A549 (cell line): ENCODE measurements around the gene TBC1D22A. TPM values are rescaled to one million over a fixed set of nuclear protein-coding genes. Genes with fewer than 3 reads are reported as not detected.

Experiments used
- ATAC-seq, 2 experiments: fragments of 200-7000 bp in 1 of 2; fragments of >200 bp in 1 of 2; cut with Nextera tagmentation in 1 of 2; cut with Tn5 transposase in 1 of 2; 3 replicates each; pipeline versions ENCODE4 v1.8.0 to v1.9.1; 2018 to 2020; ENCODE audit warnings: mild to moderate bottlenecking in 1 of 2, moderate library complexity in 1 of 2
- CTCF ChIA-PET: fragments of 300-600 bp; sonication (Branson Sonifier 250); formaldehyde crosslinking; extraction: SDS; loops from one replicate; lab custom pipeline; 2021; ENCODE audit warnings: antibody characterized with exemption, inconsistent platforms; lab: Yijun Ruan, JAX
- POLR2A ChIA-PET: fragments of 350-600 bp; formaldehyde crosslinking; extraction: SDS; loops from one replicate; lab custom pipeline; 2021; ENCODE audit warnings: antibody characterized with exemption, inconsistent platforms; lab: Yijun Ruan, JAX
- DNase-seq, 2 experiments: peaks; one replicate each; pipeline versions ENCODE4 v3.0.0 to v3.0.0-alpha.2; 2011 to 2016; ENCODE audit warnings: low read depth in 1 of 2, low spot score in 1 of 2
- FAIRE-seq: peaks from 2 replicates; lab custom pipeline; 2011; peaks lifted over from hg19 to GRCh38; lab: Jason Lieb, UNC
- H3K27ac ChIP-seq, 2 experiments: fragments of >200 bp; sonication (Bioruptor Twin); formaldehyde crosslinking; 3 replicates each; pipeline ENCODE4 v1.5.1; 2016 to 2017
- H3K4me1 ChIP-seq: fragments of >200 bp; sonication (Bioruptor Twin); formaldehyde crosslinking; 3 replicates; pipeline ENCODE4 v1.6.1; 2016
- H3K4me2 ChIP-seq: fragments of >200 bp; sonication (Bioruptor Twin); formaldehyde crosslinking; 3 replicates; pipeline ENCODE4 v1.6.1; 2016
- H3K4me3 ChIP-seq: fragments of >200 bp; sonication (Bioruptor Twin); formaldehyde crosslinking; 3 replicates; pipeline ENCODE4 v1.5.1; 2016
- H3K9me3 ChIP-seq: fragments of >200 bp; sonication (Bioruptor Twin); formaldehyde crosslinking; 3 replicates; pipeline ENCODE4 v1.6.1; 2016
- BCL3 ChIP-seq: fragments of >200 bp; sonication (Bioruptor Twin); formaldehyde crosslinking; IDR thresholded peaks from 3 replicates; pipeline ENCODE4 v1.6.1; 2016
- BHLHE40 ChIP-seq: IDR thresholded peaks from 2 replicates; pipeline ENCODE4 v1.6.1; 2012; ENCODE audit warnings: low read depth, low read length, inconsistent platforms
- CBX2 ChIP-seq: fragments of 200-600 bp; sonication (generic); IDR thresholded peaks from 2 replicates; pipeline ENCODE4 v1.6.1; 2016; ENCODE audit warnings: low read depth, mild to moderate bottlenecking, borderline replicate concordance
- CBX8 ChIP-seq: fragments of 200-600 bp; sonication (generic); IDR thresholded peaks from 2 replicates; pipeline ENCODE4 v1.6.1; 2016
- CHD2 ChIP-seq: fragments of 150-350 bp; IDR thresholded peaks from 2 replicates; pipeline ENCODE4 v1.6.1; 2014; ENCODE audit warnings: low read length; ENCODE audit not compliant: partially characterized antibody
- CHD4 ChIP-seq: fragments of 200-600 bp; sonication (generic); IDR thresholded peaks from 2 replicates; pipeline ENCODE4 v1.6.1; 2016; ENCODE audit warnings: antibody characterized with exemption, mild to moderate bottlenecking, borderline replicate concordance
- EHF ChIP-seq: fragments of 250-450 bp; sonication (Bioruptor Pico); IDR thresholded peaks from 2 replicates; pipeline ENCODE4 v1.5.0; 2020; ENCODE audit warnings: mild to moderate bottlenecking
- FOSB ChIP-seq: fragments of 250-450 bp; sonication (Bioruptor Pico); IDR thresholded peaks from 2 replicates; pipeline ENCODE4 v1.5.0; 2020; ENCODE audit warnings: mild to moderate bottlenecking, moderate library complexity
- FOSL2 ChIP-seq, 2 experiments: fragments of 450-650 bp in 1 of 2; fragments of >200 bp in 1 of 2; sonication (Bioruptor Twin) in 1 of 2; formaldehyde crosslinking; IDR thresholded peaks; 2 replicates each; pipeline versions ENCODE4 v1.5.0 to v1.6.1; 2016 to 2020; ENCODE audit warnings: mild to moderate bottlenecking in 1 of 2, moderate library complexity in 1 of 2
- HOXB13 ChIP-seq: fragments of 250-450 bp; sonication (Bioruptor Pico); IDR thresholded peaks from 2 replicates; pipeline ENCODE4 v1.5.0; 2020; ENCODE audit warnings: low read depth, mild to moderate bottlenecking, moderate library complexity
- HOXB5 ChIP-seq: fragments of 250-450 bp; sonication (Bioruptor Pico); IDR thresholded peaks from 2 replicates; pipeline ENCODE4 v1.5.0; 2020; ENCODE audit warnings: mild to moderate bottlenecking, moderate library complexity
- JUN ChIP-seq, 2 experiments: fragments of >200 bp; sonication (Bioruptor Twin); formaldehyde crosslinking; IDR thresholded peaks; 2 replicates in 1 of 2; 3 replicates in 1 of 2; pipeline ENCODE4 v1.6.1; 2016 to 2017
- JUNB ChIP-seq: fragments of >200 bp; sonication (Bioruptor Twin); formaldehyde crosslinking; IDR thresholded peaks from 2 replicates; pipeline ENCODE4 v1.6.1; 2016
- KDM1A ChIP-seq: fragments of 200-600 bp; sonication (generic); IDR thresholded peaks from 2 replicates; pipeline ENCODE4 v1.6.1; 2016; ENCODE audit warnings: low read depth, mild to moderate bottlenecking
- MAZ ChIP-seq: fragments of 150-350 bp; IDR thresholded peaks from 2 replicates; pipeline ENCODE4 v1.6.1; 2014; ENCODE audit warnings: antibody characterized with exemption, low read depth, low read length, borderline replicate concordance
- NFE2L2 ChIP-seq: fragments of 150-350 bp; conservative IDR thresholded peaks from 2 replicates; pipeline ENCODE4 v1.6.1; 2014; ENCODE audit warnings: low read length
- NPAS2 ChIP-seq: fragments of 250-450 bp; sonication (Bioruptor Pico); IDR thresholded peaks from 2 replicates; pipeline ENCODE4 v1.8.0; 2022; ENCODE audit warnings: mild to moderate bottlenecking, moderate library complexity, borderline replicate concordance
- NR3C1 ChIP-seq: fragments of >200 bp; sonication (Bioruptor Twin); formaldehyde crosslinking; IDR thresholded peaks from 3 replicates; pipeline ENCODE4 v1.6.1; 2017
- POLR2AphosphoS2 ChIP-seq: conservative IDR thresholded peaks from 2 replicates; pipeline ENCODE4 v1.6.1; 2012; ENCODE audit warnings: low read length, improper control_type of control experiment, inconsistent platforms
- RFX5 ChIP-seq: fragments of 450-650 bp; IDR thresholded peaks from 2 replicates; pipeline ENCODE4 v1.7.1; 2014; ENCODE audit warnings: antibody characterized with exemption, mild to moderate bottlenecking, moderate library complexity
- SMC3 ChIP-seq: fragments of >200 bp; sonication (Bioruptor Twin); formaldehyde crosslinking; IDR thresholded peaks from 3 replicates; pipeline ENCODE4 v1.6.1; 2018; ENCODE audit warnings: inconsistent platforms
- SREBF2 ChIP-seq: fragments of 450-650 bp; IDR thresholded peaks from 2 replicates; pipeline ENCODE4 v1.6.1; 2014; ENCODE audit warnings: mild to moderate bottlenecking, moderate library complexity
- ZFP36 ChIP-seq: fragments of 450-650 bp; IDR thresholded peaks from 2 replicates; pipeline ENCODE4 v1.6.1; 2014; ENCODE audit warnings: borderline replicate concordance; ENCODE audit not compliant: partially characterized antibody
- ZNF302 ChIP-seq: fragments of 250-450 bp; sonication (Bioruptor Pico); IDR thresholded peaks from 2 replicates; pipeline ENCODE4 v1.9.0; 2021; ENCODE audit warnings: inconsistent platforms, mild to moderate bottlenecking, moderate library complexity
- WGBS: methylation state at CpG from one replicate; pipeline ENCODE4 v1.1.6; 2017; ENCODE audit errors: missing lambda C conversion rate; 5-methylcytosine and 5-hydroxymethylcytosine counted together
- polyA plus RNA-seq, 4 experiments: library from polyadenylated mRNA; depleted of rRNA in 3 of 4; stranded (reverse); fragments of >200 nt; fragmentation: RNase III in 1 of 4; extraction: RNeasy Plus Mini Kit Qiagen cat#74134 plus additional on column Dnase treatment in 1 of 4; gene quantifications; 2 replicates in 3 of 4; 3 replicates in 1 of 4; pipeline ENCODE4 v1.2.3, GENCODE V29; 2011 to 2017
- TF ChIP-seq, protein P1 (sequence below): fragments of 200-600 bp; sonication (generic); IDR thresholded peaks from 2 replicates; pipeline ENCODE4 v1.6.1; 2016; ENCODE audit warnings: antibody characterized with exemption, mild to moderate bottlenecking, moderate library complexity

TBC1D22A gene
- polyA plus RNA-seq, 2 of the 4 experiments (the other 2 are of a cell fraction): 8.9 to 10.8 TPM

GRCh38 chr22:46884365-46884764 lies 121.9 kb downstream of the TBC1D22A start:
- no peak for FAIRE-seq
- TF ChIP-seq SMC3 (no peak), NFE2L2 (no peak), HOXB5 (CRISPR knock-in tag) (no peak), CHD2 (no peak), CBX2 (no peak), NR3C1 (no peak), RFX5 (no peak), ZFP36 (no peak), FOSB (CRISPR knock-in tag) (no peak), CHD4 (no peak), JUN (IDR thresholded peaks at IDR 0.05) (no peak), EHF (CRISPR knock-in tag) (no peak), NPAS2 (CRISPR knock-in tag) (no peak)
- no peak for DNase-seq
- H3K4me3 ChIP-seq: no peak overlapping the region
- no peaks in the 10 kb centered on the region for H3K4me1 ChIP-seq
- ChIA-PET POLR2A (no interaction called here), CTCF (no interaction called here)
- H3K4me2 ChIP-seq: no peak overlapping the region
- ATAC-seq: no peak
- H3K27ac ChIP-seq: no peak overlapping the region
- H3K9me3 ChIP-seq: no peaks in the 10 kb centered on the region
- WGBS: 84% methylated on average over 8 of the region's 8 CpGs

- 95% methylated on average over 11 of the region's 11 CpGs for WGBS
- ChIA-PET CTCF (interaction anchor here (0.6 to 1.1 kb wide), 2 partner anchors 71 to 85 kb away, joined by 3 to 4 read pairs; no protein-coding TSS in a partner anchor), POLR2A (no interaction called here)
- no peak for TF ChIP-seq BCL3
- no peak for TF ChIP-seq CBX8
- TF ChIP-seq FOSL2 (IDR thresholded peaks at IDR 0.05): no peak
- no peak for TF ChIP-seq FOSL2 (CRISPR knock-in tag; IDR thresholded peaks at IDR 0.05)
- TF ChIP-seq RFX5: no peak
- TF ChIP-seq KDM1A: no peak
- TF ChIP-seq JUNB: no peak
- TF ChIP-seq MAZ: no peak
- no peak for TF ChIP-seq ZNF302 (CRISPR knock-in tag)
- no peak for TF ChIP-seq NFE2L2
- TF ChIP-seq CHD4: no peak
- TF ChIP-seq BHLHE40: no peak
- no peak for TF ChIP-seq SREBF2
- TF ChIP-seq CBX2: no peak
- TF ChIP-seq POLR2AphosphoS2: no peak
- TF ChIP-seq, protein P1, sequence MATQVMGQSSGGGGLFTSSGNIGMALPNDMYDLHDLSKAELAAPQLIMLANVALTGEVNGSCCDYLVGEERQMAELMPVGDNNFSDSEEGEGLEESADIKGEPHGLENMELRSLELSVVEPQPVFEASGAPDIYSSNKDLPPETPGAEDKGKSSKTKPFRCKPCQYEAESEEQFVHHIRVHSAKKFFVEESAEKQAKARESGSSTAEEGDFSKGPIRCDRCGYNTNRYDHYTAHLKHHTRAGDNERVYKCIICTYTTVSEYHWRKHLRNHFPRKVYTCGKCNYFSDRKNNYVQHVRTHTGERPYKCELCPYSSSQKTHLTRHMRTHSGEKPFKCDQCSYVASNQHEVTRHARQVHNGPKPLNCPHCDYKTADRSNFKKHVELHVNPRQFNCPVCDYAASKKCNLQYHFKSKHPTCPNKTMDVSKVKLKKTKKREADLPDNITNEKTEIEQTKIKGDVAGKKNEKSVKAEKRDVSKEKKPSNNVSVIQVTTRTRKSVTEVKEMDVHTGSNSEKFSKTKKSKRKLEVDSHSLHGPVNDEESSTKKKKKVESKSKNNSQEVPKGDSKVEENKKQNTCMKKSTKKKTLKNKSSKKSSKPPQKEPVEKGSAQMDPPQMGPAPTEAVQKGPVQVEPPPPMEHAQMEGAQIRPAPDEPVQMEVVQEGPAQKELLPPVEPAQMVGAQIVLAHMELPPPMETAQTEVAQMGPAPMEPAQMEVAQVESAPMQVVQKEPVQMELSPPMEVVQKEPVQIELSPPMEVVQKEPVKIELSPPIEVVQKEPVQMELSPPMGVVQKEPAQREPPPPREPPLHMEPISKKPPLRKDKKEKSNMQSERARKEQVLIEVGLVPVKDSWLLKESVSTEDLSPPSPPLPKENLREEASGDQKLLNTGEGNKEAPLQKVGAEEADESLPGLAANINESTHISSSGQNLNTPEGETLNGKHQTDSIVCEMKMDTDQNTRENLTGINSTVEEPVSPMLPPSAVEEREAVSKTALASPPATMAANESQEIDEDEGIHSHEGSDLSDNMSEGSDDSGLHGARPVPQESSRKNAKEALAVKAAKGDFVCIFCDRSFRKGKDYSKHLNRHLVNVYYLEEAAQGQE: no peak
- no peak for TF ChIP-seq HOXB13
- Histone ChIP-seq H3K4me2 (no peak overlapping the region), H3K9me3 (no peaks in the 10 kb centered on the region), H3K27ac (no peak overlapping the region), H3K4me1 (no peaks in the 10 kb centered on the region), H3K4me3 (no peak overlapping the region)
- ATAC-seq (no peak), DNase-seq (no peak), FAIRE-seq (no peak)
These were observed 125.5 kb downstream of the TBC1D22A start for GRCh38 chr22:46887978-46888377.
